ENCODE data around the gene SORBS1. TPM values are rescaled to one million over a fixed set of nuclear protein-coding genes. Genes with fewer than 3 reads are reported as not detected.

SORBS1 gene
- total RNA-seq, 2 experiments from 2014 or later, result 0.13 to 0.70 TPM

GRCh38 chr10:95505641-95506040, 55.5 kb downstream of the SORBS1 start:
- H3K4me3 Mint-ChIP-seq, result no peak overlapping the region
- H3K27me3 Mint-ChIP-seq, result no peaks in the 10 kb centered on the region
- no peak overlapping the region for H3K27ac Mint-ChIP-seq
- ATAC-seq (no peak), DNase-seq (no peak)
- intact Hi-C loops (cut with micrococcal nuclease), result no loop called here
- H3K9me3 Mint-ChIP-seq, result no peaks in the 10 kb centered on the region
- H3K36me3 Mint-ChIP-seq (ENCODE audit: low read depth), result no peaks in the 10 kb centered on the region
- TF ChIP-seq CTCF (IDR thresholded peaks at IDR 0.05), result no peak
- no peaks in the 10 kb centered on the region for H3K4me1 Mint-ChIP-seq (ENCODE audit: low read depth)
- POLR2A ChIA-PET, result no interaction called here
- CTCF ChIA-PET, result interaction anchor here (1.4 kb wide), 1 partner anchor 75 kb away, joined by 4 read pairs; no protein-coding TSS in a partner anchor

- intact Hi-C loops (cut with micrococcal nuclease), result no loop called here
- no peaks in the 10 kb centered on the region for H3K27me3 Mint-ChIP-seq
- no peak overlapping the region for H3K27ac Mint-ChIP-seq
- no peaks in the 10 kb centered on the region for H3K36me3 Mint-ChIP-seq (ENCODE audit: low read depth)
- no peak overlapping the region for H3K4me3 Mint-ChIP-seq
- DNase-seq (no peak), ATAC-seq (no peak)
- no peaks in the 10 kb centered on the region for H3K9me3 Mint-ChIP-seq
- POLR2A ChIA-PET, result no interaction called here
- H3K4me1 Mint-ChIP-seq (ENCODE audit: low read depth), result no peaks in the 10 kb centered on the region
- CTCF ChIA-PET, result interaction anchor here (1.4 kb wide), 1 partner anchor 75 kb away, joined by 4 read pairs; no protein-coding TSS in a partner anchor
- TF ChIP-seq CTCF (IDR thresholded peaks at IDR 0.05), result no peak
Observed at GRCh38 chr10:95505084-95505610, 56.0 kb downstream of the SORBS1 start.

- no peaks in the 10 kb centered on the region for H3K9me3 Mint-ChIP-seq
- no peak for TF ChIP-seq CTCF (IDR thresholded peaks at IDR 0.05)
- H3K27me3 Mint-ChIP-seq, result no peaks in the 10 kb centered on the region
- no peak overlapping the region for H3K27ac Mint-ChIP-seq
- no peak overlapping the region for H3K4me3 Mint-ChIP-seq
- intact Hi-C loops (cut with micrococcal nuclease), result no loop called here
- no peaks in the 10 kb centered on the region for H3K4me1 Mint-ChIP-seq (ENCODE audit: low read depth)
- no peak for ATAC-seq
- no peak for DNase-seq
- no peaks in the 10 kb centered on the region for H3K36me3 Mint-ChIP-seq (ENCODE audit: low read depth)
- ChIA-PET POLR2A (no interaction called here), CTCF (no interaction called here)
Observed at GRCh38 chr10:95504246-95504691, 56.9 kb downstream of the SORBS1 start.

GRCh38 chr10:95503526-95503925, 57.6 kb downstream of the SORBS1 start:
- CTCF ChIA-PET, result no interaction called here
- ATAC-seq (no peak), DNase-seq (no peak)
- Mint-ChIP-seq H3K4me3 (no peak overlapping the region), H3K27me3 (no peaks in the 10 kb centered on the region), H3K27ac (no peak overlapping the region), H3K36me3 (ENCODE audit: low read depth) (no peaks in the 10 kb centered on the region), H3K4me1 (ENCODE audit: low read depth) (no peaks in the 10 kb centered on the region), H3K9me3 (no peaks in the 10 kb centered on the region)
- TF ChIP-seq CTCF (IDR thresholded peaks at IDR 0.05), result no peak
- POLR2A ChIA-PET, result no interaction called here
- intact Hi-C loops (cut with micrococcal nuclease), result no loop called here

- ATAC-seq (no peak), DNase-seq (no peak)
- no peak overlapping the region for H3K4me3 Mint-ChIP-seq
- no peaks in the 10 kb centered on the region for H3K4me1 Mint-ChIP-seq (ENCODE audit: low read depth)
- H3K27ac Mint-ChIP-seq, result no peak overlapping the region
- H3K36me3 Mint-ChIP-seq (ENCODE audit: low read depth), result no peaks in the 10 kb centered on the region
- no peaks in the 10 kb centered on the region for H3K9me3 Mint-ChIP-seq
- intact Hi-C loops (cut with micrococcal nuclease), result no loop called here
- ChIA-PET CTCF (no interaction called here), POLR2A (interaction anchor here (0.6 kb wide), 1 partner anchor 471 kb away, joined by 3 read pairs; no protein-coding TSS in a partner anchor)
- H3K27me3 Mint-ChIP-seq, result no peaks in the 10 kb centered on the region
- TF ChIP-seq CTCF (IDR thresholded peaks at IDR 0.05), result no peak
Observed at GRCh38 chr10:95503001-95503400, 58.2 kb downstream of the SORBS1 start.
